ENCODE results near the gene ZKSCAN2. TPM values are rescaled to one million over a fixed set of nuclear protein-coding genes. Genes with fewer than 3 reads are reported as not detected.

Gene ZKSCAN2
- total and polyA plus RNA-seq, 2 of the 4 experiments (the other 2 are of a cell fraction), result 1.6 to 3.8 TPM

GRCh38 chr16:25257956-25258860 is 563 bp upstream of the ZKSCAN2 start:
- 3% methylated on average over 11 of the region's 58 CpGs; no CpG with 5 or more reads in 1 of the 2 experiments for WGBS, 2 experiments (ENCODE audit: extremely low coverage in 2 of 2, insufficient read length in 1 of 2)
- peak overlapping the region; percentile 55; the same call in 1 of the 2 replicates for H2BK120ac ChIP-seq (ENCODE audit: low read depth, low read length)
- H3K9me3 ChIP-seq (ENCODE audit: control insufficient read depth, insufficient read depth, low read length), result no peaks in the 10 kb centered on the region
- DNase-seq, result peak; percentile 87
- H3K14ac ChIP-seq (replicated peaks; ENCODE audit: low read depth, low read length), result peak overlapping the region; percentile 99
- peak; percentile 46 for ATAC-seq (ENCODE audit: low read depth)
- peak overlapping the region; percentile 80 for H3K9ac ChIP-seq (ENCODE audit: low read depth, low read length)
- H3K27me3 ChIP-seq (ENCODE audit: control insufficient read depth, insufficient read depth, low read length), result no peaks in the 10 kb centered on the region
- H2AK5ac ChIP-seq (ENCODE audit: low read depth, low read length), result peak overlapping the region; percentile 93
- H2AK9ac ChIP-seq (replicated peaks; ENCODE audit: low read depth, low read length, poor library complexity), result peak overlapping the region; percentile 96
- H3K4ac ChIP-seq (ENCODE audit: low read depth, low read length), result peak overlapping the region; percentile 96
- H3K36me3 ChIP-seq (ENCODE audit: control insufficient read depth, insufficient read depth, low read length), result peaks cover 12% of the 10 kb centered on the region
- intact Hi-C loops (cut with micrococcal nuclease) (loop anchor here (10.0 kb wide), 1 partner anchor 713 kb away; no protein-coding TSS in a partner anchor), dilution Hi-C loops (cut with HindIII; ENCODE audit: low sequenced_read_pairs, unreplicated experiment) (no loop called here), in situ Hi-C loops (cut with MboI; ENCODE audit: low sequenced_read_pairs) (no loop called here)
- peak overlapping the region; percentile 73 for H4K5ac ChIP-seq (ENCODE audit: low read depth, low read length)
- peaks cover 18 to 56% of the 10 kb centered on the region in 2 experiments for H3K79me1 ChIP-seq (ENCODE audit: low read depth in 1 of 2, low read length in 2 of 2)
- peak overlapping the region; percentile 80 for H2BK5ac ChIP-seq (ENCODE audit: low read depth, low read length, poor library complexity, severe bottlenecking)
- no TSS peak for BruUV-seq (replicated peaks)
- peak overlapping the region; percentile 17 for H3K18ac ChIP-seq (ENCODE audit: low read depth, low read length)
- TF ChIP-seq MAZ (IDR thresholded peaks at IDR 0.05; ENCODE audit: borderline replicate concordance, low read depth, low read length), result peak; percentile 2; the same call in 1 of the 2 replicates
- 0 out of 2 replicates have a peak, but pooled peaks have one; percentile 2 for TF ChIP-seq FOS (IDR thresholded peaks at IDR 0.05; ENCODE audit: low read depth, low read length)
- no peak for TF ChIP-seq POLR2A (IDR thresholded peaks at IDR 0.05; ENCODE audit: low read depth, low read length)
- TF ChIP-seq USF2 (IDR thresholded peaks at IDR 0.05; ENCODE audit: low read depth, low read length), result no peak
- H2AFZ ChIP-seq (replicated peaks; ENCODE audit: low read length, poor library complexity), result peak overlapping the region; percentile 99
- POLR2A ChIA-PET (ENCODE audit: unreplicated experiment), result no interaction called here
- H3K9me1 ChIP-seq (ENCODE audit: insufficient read depth, low read length), result peaks cover 10% of the 10 kb centered on the region
- peak overlapping the region; percentile 74 for H3K56ac ChIP-seq (ENCODE audit: extremely low read depth, insufficient read depth, low read length)
- peak overlapping the region; percentile 98 for H3K4me2 ChIP-seq (ENCODE audit: low read depth, low read length)
- H2BK15ac ChIP-seq (ENCODE audit: low read depth, low read length), result no peak overlapping the region; the same call in 2 of the 3 replicates
- peak overlapping the region; percentile 88 to 94 for H4K8ac ChIP-seq (ENCODE audit: low read depth in 2 of 2, low read length in 2 of 2)
- peak overlapping the region; percentile 94 for H3K23ac ChIP-seq (ENCODE audit: low read depth, low read length)
- peaks cover 4% of the 10 kb centered on the region; the same call in 1 of the 2 replicates for H3K4me1 ChIP-seq (ENCODE audit: control insufficient read depth, insufficient read depth, low read length)
- peak overlapping the region; percentile 37; the same call in 1 of the 2 replicates for H2BK20ac ChIP-seq (ENCODE audit: low read depth, low read length)
- peak overlapping the region; percentile 53; the same call in 1 of the 2 replicates for H4K91ac ChIP-seq (ENCODE audit: insufficient read depth, low read depth, low read length)
- CTCF ChIA-PET, result no interaction called here
- H4K20me1 ChIP-seq (ENCODE audit: insufficient read depth, low read length), result peaks cover 33% of the 10 kb centered on the region
- peak overlapping the region; percentile 57 for H3K4me3 ChIP-seq (ENCODE audit: insufficient read depth, low read depth, low read length)
- H3K27ac ChIP-seq (ENCODE audit: insufficient read depth, low read length), result peak overlapping the region; percentile 88

Measured in IMR-90 (cell line).